H1 (cell line): ENCODE results near the gene TAX1BP3. TPM values are rescaled to one million over a fixed set of nuclear protein-coding genes. Genes with fewer than 3 reads are reported as not detected.

Experiments
- CTCF ChIA-PET: fragments of 300-600 bp; sonication (Branson Sonifier 250); formaldehyde crosslinking; loops from one replicate; lab custom pipeline; 2021; ENCODE audit not compliant: partially characterized antibody; lab: Charles Lee
- POLR2A ChIA-PET: fragments of 300-600 bp; sonication (Branson Sonifier 250); formaldehyde crosslinking; loops from one replicate; lab custom pipeline; 2021; ENCODE audit warnings: inconsistent platforms; ENCODE audit not compliant: partially characterized antibody; lab: Charles Lee
- DNase-seq, 2 experiments: peaks; one replicate each; pipeline versions ENCODE4 v3.0.0 to v3.0.0-alpha.2; 2010 to 2022; ENCODE audit warnings: low spot score in 2 of 2, low read depth in 1 of 2, mixed read lengths in 1 of 2
- FAIRE-seq: peaks from 2 replicates; lab custom pipeline; 2011; peaks lifted over from hg19 to GRCh38; lab: Jason Lieb, UNC
- H2AFZ ChIP-seq: 2 replicates; pipeline ENCODE4 v1.8.1; 2012; ENCODE audit warnings: low read length, inconsistent platforms
- H2AK5ac ChIP-seq: 2 replicates; pipeline ENCODE4 v1.6.1; 2013; ENCODE audit warnings: low read depth, low read length
- H2BK120ac ChIP-seq: replicated peaks from 2 replicates; pipeline ENCODE3; 2013; ENCODE audit warnings: low read depth, low read length, inconsistent platforms
- H2BK12ac ChIP-seq: 2 replicates; pipeline ENCODE4 v1.6.1; 2013; ENCODE audit warnings: low read depth, low read length
- H2BK15ac ChIP-seq: 2 replicates; pipeline ENCODE4 v1.6.1; 2013; ENCODE audit warnings: low read length
- H2BK20ac ChIP-seq: 2 replicates; pipeline ENCODE4 v1.6.1; 2013; ENCODE audit warnings: low read length
- H2BK5ac ChIP-seq: 2 replicates; pipeline ENCODE4 v1.6.1; 2013; ENCODE audit warnings: low read depth, low read length
- H3K14ac ChIP-seq: 2 replicates; pipeline ENCODE4 v1.6.1; 2013; ENCODE audit warnings: inconsistent platforms; ENCODE audit not compliant: insufficient read length
- H3K18ac ChIP-seq: 2 replicates; pipeline ENCODE4 v1.6.1; 2013; ENCODE audit warnings: low read length; ENCODE audit errors: extremely low read depth
- H3K23ac ChIP-seq: 2 replicates; pipeline ENCODE4 v1.6.1; 2013; ENCODE audit warnings: inconsistent platforms; ENCODE audit not compliant: insufficient read length
- H3K23me2 ChIP-seq: 2 replicates; pipeline ENCODE4 v1.6.1; 2013; ENCODE audit warnings: low read depth, low read length
- H3K27ac ChIP-seq: 2 replicates; pipeline ENCODE4 v1.6.1; 2011; ENCODE audit warnings: low read depth, low read length, inconsistent platforms
- H3K27me3 ChIP-seq, 4 experiments: replicated peaks in 1 of 4; 1 replicate in 1 of 4; 2 replicates in 3 of 4; pipeline versions ENCODE4 v1.6.1 to v1.8.1; 2011 to 2013; ENCODE audit warnings: low read length in 3 of 4, mild to moderate bottlenecking in 3 of 4, inconsistent platforms in 2 of 4, mixed read lengths in 2 of 4, moderate library complexity in 1 of 4; ENCODE audit not compliant: control insufficient read depth in 3 of 4, insufficient read depth in 3 of 4; ENCODE audit errors: extremely low read depth in 1 of 4
- H3K36me3 ChIP-seq, 4 experiments: 2 replicates each; pipeline versions ENCODE4 v1.6.1 to v1.8.1; 2011 to 2013; ENCODE audit warnings: mild to moderate bottlenecking in 4 of 4, low read length in 3 of 4, moderate library complexity in 2 of 4, control low read depth in 1 of 4, inconsistent platforms in 1 of 4; ENCODE audit not compliant: insufficient read depth in 4 of 4, control insufficient read depth in 2 of 4
- H3K4ac ChIP-seq: replicated peaks from 2 replicates; pipeline ENCODE3; 2013; ENCODE audit warnings: low read length, low read depth, mixed read lengths, inconsistent platforms; ENCODE audit not compliant: insufficient read length
- H3K4me1 ChIP-seq, 4 experiments: replicated peaks in 1 of 4; 1 replicate in 1 of 4; 2 replicates in 3 of 4; pipeline versions ENCODE4 v1.6.1 to v1.8.1; 2011 to 2013; ENCODE audit warnings: low read length in 3 of 4, inconsistent platforms in 2 of 4, mixed read lengths in 1 of 4; ENCODE audit not compliant: insufficient read depth in 4 of 4, control insufficient read depth in 3 of 4
- H3K4me2 ChIP-seq, 2 experiments: 2 replicates each; pipeline versions ENCODE4 v1.6.1 to v1.8.1; 2011 to 2013; ENCODE audit warnings: low read depth in 2 of 2, low read length in 2 of 2, control low read depth in 1 of 2, inconsistent platforms in 1 of 2, mild to moderate bottlenecking in 1 of 2; ENCODE audit not compliant: insufficient read depth in 1 of 2
- H3K4me3 ChIP-seq, 4 experiments: fragments of 200-600, 300-600 bp in 1 of 4; sonication (generic), shearing (Covaris generic), sonication (Bioruptor Twin) in 1 of 4; 2 replicates each; pipeline versions ENCODE4 v1.5.1 to v1.8.1; 2011 to 2016; ENCODE audit warnings: low read length in 4 of 4, low read depth in 3 of 4, control low read depth in 2 of 4, inconsistent platforms in 2 of 4, mild to moderate bottlenecking in 2 of 4, mixed read lengths in 1 of 4, moderate library complexity in 1 of 4; ENCODE audit not compliant: insufficient read depth in 2 of 4; ENCODE audit errors: extremely low read depth in 1 of 4
- H3K56ac ChIP-seq: replicated peaks from 2 replicates; pipeline ENCODE3; 2013; ENCODE audit warnings: low read depth, mild to moderate bottlenecking, mixed read lengths, low read length, inconsistent platforms; ENCODE audit not compliant: insufficient read length
- H3K79me1 ChIP-seq: 2 replicates; pipeline ENCODE4 v1.6.1; 2013; ENCODE audit warnings: low read depth, low read length, control low read depth
- H3K79me2 ChIP-seq, 2 experiments: 2 replicates each; pipeline versions ENCODE4 v1.6.1 to v1.8.1; 2012 to 2013; ENCODE audit warnings: low read length in 2 of 2, mild to moderate bottlenecking in 2 of 2, inconsistent platforms in 1 of 2; ENCODE audit not compliant: insufficient read depth in 2 of 2, control insufficient read depth in 1 of 2
- H3K9ac ChIP-seq, 4 experiments: replicated peaks in 1 of 4; 1 replicate in 1 of 4; 2 replicates in 3 of 4; pipeline versions ENCODE4 v1.6.1 to v1.8.1; 2011 to 2013; ENCODE audit warnings: low read depth in 3 of 4, low read length in 3 of 4, control low read depth in 2 of 4, mild to moderate bottlenecking in 2 of 4, moderate library complexity in 2 of 4, inconsistent platforms in 1 of 4; ENCODE audit errors: extremely low read depth in 1 of 4
- H3K9me3 ChIP-seq, 2 experiments: 2 replicates each; pipeline versions ENCODE4 v1.6.1 to v1.8.1; 2012 to 2013; ENCODE audit warnings: mild to moderate bottlenecking in 2 of 2, moderate library complexity in 2 of 2, control low read depth in 1 of 2, inconsistent platforms in 1 of 2, low read depth in 1 of 2, low read length in 1 of 2, mixed read lengths in 1 of 2; ENCODE audit not compliant: insufficient read depth in 2 of 2
- H4K20me1 ChIP-seq, 2 experiments: replicated peaks in 1 of 2; 2 replicates each; pipeline versions ENCODE3 to v1.8.1; 2011 to 2013; ENCODE audit warnings: inconsistent platforms in 2 of 2, low read length in 2 of 2, mild to moderate bottlenecking in 1 of 2; ENCODE audit not compliant: insufficient read depth in 2 of 2, control insufficient read depth in 1 of 2
- H4K5ac ChIP-seq: 2 replicates; pipeline ENCODE4 v1.6.1; 2013; ENCODE audit warnings: low read length, low read depth, mixed read lengths, inconsistent platforms; ENCODE audit not compliant: insufficient read length
- H4K8ac ChIP-seq: 2 replicates; pipeline ENCODE4 v1.8.0; 2013; ENCODE audit warnings: mild to moderate bottlenecking, moderate library complexity, low read length, inconsistent platforms; ENCODE audit not compliant: insufficient read depth; ENCODE audit errors: extremely low read depth
- H4K91ac ChIP-seq: replicated peaks from 2 replicates; pipeline ENCODE3; 2013; ENCODE audit warnings: low read length, mixed read lengths, inconsistent platforms; ENCODE audit not compliant: insufficient read length
- CREB1 ChIP-seq: IDR thresholded peaks from 2 replicates; pipeline ENCODE4 v1.6.1; 2012; ENCODE audit warnings: inconsistent platforms
- FOSL1 ChIP-seq: IDR thresholded peaks from 2 replicates; pipeline ENCODE4 v1.6.1; 2011; ENCODE audit warnings: mild to moderate bottlenecking, low read depth, low read length, moderate library complexity; ENCODE audit not compliant: insufficient read depth
- MAFK ChIP-seq: IDR thresholded peaks from 2 replicates; pipeline ENCODE4 v1.6.1; 2012; ENCODE audit warnings: low read depth, mild to moderate bottlenecking, improper control_type of control experiment, low read length
- RXRA ChIP-seq: IDR thresholded peaks from 2 replicates; pipeline ENCODE4 v1.6.1; 2011; ENCODE audit warnings: low read depth, mild to moderate bottlenecking, low read length, moderate library complexity; ENCODE audit not compliant: insufficient read depth
- YY1 ChIP-seq: IDR thresholded peaks from 2 replicates; pipeline ENCODE4 v1.6.1; 2011; ENCODE audit warnings: low read depth, mild to moderate bottlenecking, low read length
- WGBS, 2 experiments: shearing (Covaris generic) in 1 of 2; methylation state at CpG; one replicate each; pipeline versions ENCODE4 v1.1.6 to v1.1.7; 2013 to 2015; ENCODE audit warnings: low lambda C conversion rate in 2 of 2, mixed read lengths in 2 of 2, inconsistent platforms in 1 of 2, low coverage in 1 of 2, missing lambda C conversion rate in 1 of 2; ENCODE audit not compliant: insufficient replicate concordance in 2 of 2, insufficient coverage in 1 of 2, insufficient read length in 1 of 2; ENCODE audit errors: extremely low coverage in 1 of 2, missing lambda C conversion rate in 1 of 2; 5-methylcytosine and 5-hydroxymethylcytosine counted together
- polyA plus RNA-seq, 7 experiments: library from polyadenylated mRNA; depleted of rRNA in 3 of 7; stranded (reverse) in 5 of 7; unstranded in 2 of 7; fragments of >200 nt in 5 of 7; fragments of 200-250 nt in 2 of 7; gene quantifications; 1 replicate in 5 of 7; 2 replicates in 1 of 7; 4 replicates in 1 of 7; pipeline versions ENCODE4 v1.2.1 to v1.2.3, GENCODE V29; 2011 to 2013; ENCODE audit warnings: missing spikeins in 2 of 7, mixed read lengths in 2 of 7
- total RNA-seq: library from RNA; stranded (reverse); fragmentation: NEBNext Ultra II Directional; extraction: Animal tissue kit (Norgen Biotek cat#: 25700); gene quantifications from 2 replicates; pipeline ENCODE4 v1.2.1, GENCODE V29; 2021

The TAX1BP3 gene
- total and polyA plus RNA-seq, 2 of the 8 experiments (the other 6 are each of a cell fraction or from before 2014, with no cell fraction given), result 65.3 to 81.8 TPM

- POLR2A ChIA-PET, result interaction anchor here (1.3 to 18.4 kb wide), 3 partner anchors 5 to 22 kb away, joined by 5 to 194 read pairs (median 194); partner anchors contain the start of genes CTNS, EMC6, SHPK and TAX1BP3
- Histone ChIP-seq H2BK20ac (no peak overlapping the region), H3K9ac (no peak overlapping the region), H3K4me1 (peaks cover 0 to 3% (median 1%) of the 10 kb centered on the region in 4 experiments; a peak in 3 of 7 replicates), H3K79me2 (no peaks in the 10 kb centered on the region), H2BK15ac (no peak overlapping the region), H2BK12ac (no peak overlapping the region), H4K91ac (no peak overlapping the region), H2AK5ac (no peak overlapping the region), H3K4me3 (no peak overlapping the region), H4K20me1 (peaks cover 4 to 6% of the 10 kb centered on the region in 2 experiments), H3K56ac (no peak overlapping the region), H3K23ac (no peak overlapping the region), H4K5ac (no peak overlapping the region), H3K4me2 (no peak overlapping the region), H3K14ac (no peak overlapping the region), H3K4ac (no peak overlapping the region), H3K27me3 (no peaks in the 10 kb centered on the region), H2BK120ac (no peak overlapping the region), H3K27ac (no peak overlapping the region), H4K8ac (no peak overlapping the region; the same call in 1 of the 2 replicates), H3K9me3 (no peaks in the 10 kb centered on the region), H2AFZ (no peak overlapping the region), H2BK5ac (no peak overlapping the region), H3K36me3 (peaks cover 0 to 6% (median 2%) of the 10 kb centered on the region in 4 experiments; a peak in 4 of 8 replicates), H3K23me2 (no peaks in the 10 kb centered on the region; the same call in 1 of the 2 replicates), H3K18ac (no peak overlapping the region), H3K79me1 (no peaks in the 10 kb centered on the region; the same call in 1 of the 2 replicates)
- CTCF ChIA-PET, result interaction anchor here (4.2 kb wide), 1 partner anchor 11 kb away, joined by 20 read pairs; no protein-coding TSS in a partner anchor
- no peak for FAIRE-seq
- 89% methylated on average over 18 of the region's 22 CpGs; no CpG with 5 or more reads in 1 of the 2 experiments for WGBS, 2 experiments
- DNase-seq, result no peak
- TF ChIP-seq CREB1, result no peak
- TF ChIP-seq MAFK, result no peak
- no peak for TF ChIP-seq RXRA
- no peak for TF ChIP-seq FOSL1
- no peak for TF ChIP-seq YY1
These were observed 9.5 kb downstream of the TAX1BP3 start for GRCh38 chr17:3658784-3659449.
